ENCODE measurements around the gene DIAPH2.

The DIAPH2 gene

GRCh38 chrX:97609357-97609756 lies 924.7 kb downstream of the DIAPH2 start:
- DNase-seq = no peak

GRCh38 chrX:97609938-97610337 lies 925.3 kb downstream of the DIAPH2 start:
- DNase-seq = no peak

- DNase-seq = peak; percentile 59
Observed at GRCh38 chrX:97616883-97617530, 932.4 kb downstream of the DIAPH2 start.

DNA sequence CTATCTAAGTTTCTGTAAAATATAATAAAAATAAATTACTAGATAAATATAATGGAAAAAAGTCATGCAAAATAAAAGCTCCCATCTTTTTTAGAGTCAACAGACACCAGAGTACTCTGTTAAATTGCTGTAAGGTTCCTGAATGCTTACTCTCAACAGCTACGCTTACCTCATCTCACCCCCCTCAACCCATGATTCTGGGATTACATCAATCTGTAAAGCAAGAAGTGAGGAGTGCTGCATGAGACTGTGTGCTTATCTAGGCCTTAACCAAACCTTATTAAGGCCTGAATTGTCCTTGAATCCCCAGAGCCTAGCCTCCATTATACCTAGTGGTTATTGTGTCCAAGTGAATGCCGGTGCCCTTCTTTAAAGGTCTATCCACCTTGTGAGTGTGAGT lies 934.9 kb downstream of the DIAPH2 start:
- DNase-seq = no peak

GRCh38 chrX:97622111-97622510 lies 937.5 kb downstream of the DIAPH2 start:
- DNase-seq = no peak

DNA sequence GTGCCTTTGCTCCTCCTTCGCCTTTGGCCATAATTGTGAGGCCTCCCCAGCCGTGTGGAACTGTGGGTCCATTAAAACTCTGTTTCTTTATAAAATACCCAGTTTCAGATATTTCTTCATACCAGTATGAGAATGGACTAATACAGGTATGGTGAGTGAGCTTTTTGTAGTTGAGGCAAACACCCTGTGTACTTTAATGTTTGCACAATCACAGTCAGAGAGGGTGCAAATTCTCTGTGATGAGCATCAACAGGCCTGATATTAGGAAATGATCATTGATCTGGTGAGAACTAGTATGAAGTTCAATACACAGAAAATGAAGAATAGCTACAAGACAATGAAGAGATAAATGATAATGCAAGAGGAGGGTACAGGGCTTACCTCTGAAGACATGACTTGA lies 943.7 kb downstream of the DIAPH2 start:
- DNase-seq = no peak

- no peak for DNase-seq
Observed at GRCh38 chrX:97628807-97629596, 944.4 kb downstream of the DIAPH2 start.

DNA sequence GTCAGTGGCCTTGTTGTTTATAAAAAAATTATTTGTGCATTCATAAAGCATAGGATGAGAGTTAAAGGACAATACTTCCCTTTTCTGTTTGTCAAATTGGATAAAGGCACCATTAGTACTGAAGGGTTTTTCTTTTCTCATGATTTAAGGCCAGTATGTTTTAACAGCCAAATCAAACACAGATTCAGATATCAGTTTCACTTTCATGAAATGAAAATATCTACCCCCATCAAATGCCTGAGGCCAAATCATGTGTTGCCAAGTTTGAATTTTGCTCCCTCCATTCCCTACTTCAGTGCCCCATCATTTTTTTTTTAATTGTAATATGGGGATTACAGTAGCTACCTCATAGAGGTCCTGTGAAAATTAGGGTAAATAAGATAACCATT lies 944.9 kb downstream of the DIAPH2 start:
- DNase-seq = no peak

- no peak for DNase-seq
Observed at GRCh38 chrX:97633798-97634197, 949.2 kb downstream of the DIAPH2 start.

DNA sequence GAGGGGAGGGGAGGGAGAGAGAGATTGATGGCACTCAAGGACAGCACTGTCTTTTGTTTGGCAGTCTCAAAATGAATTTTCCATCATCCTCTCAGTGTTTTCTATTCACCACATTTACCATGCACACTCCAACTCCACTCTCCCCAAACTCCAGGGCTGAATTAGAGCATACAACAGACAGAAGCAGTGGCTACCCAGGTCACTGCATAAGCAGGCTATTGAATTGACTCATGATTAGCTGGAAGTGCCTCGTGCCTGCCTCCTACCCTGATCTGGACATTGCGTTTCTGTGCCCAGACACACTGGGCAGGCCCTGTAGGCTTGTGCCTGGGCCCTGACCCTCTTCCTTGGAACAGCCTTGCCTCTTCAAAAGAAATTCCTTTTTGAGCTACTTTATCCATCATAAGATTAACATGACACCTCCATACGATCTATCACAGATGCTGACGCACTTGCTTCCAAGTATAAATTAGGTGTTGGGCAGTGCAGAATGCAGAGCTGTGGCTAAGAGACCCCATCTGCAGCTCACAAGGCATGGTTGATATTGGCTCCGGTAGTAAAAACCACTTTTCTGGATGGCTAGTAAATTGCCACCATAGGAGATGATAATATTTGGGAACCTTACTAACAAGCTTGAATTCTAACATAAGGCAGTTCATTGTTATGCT lies 952.0 kb downstream of the DIAPH2 start:
- no peak for DNase-seq

GRCh38 chrX:97637289-97637688 lies 952.6 kb downstream of the DIAPH2 start:
- no peak for DNase-seq

GRCh38 chrX:97638621-97639020 lies 954.0 kb downstream of the DIAPH2 start:
- no peak for DNase-seq

GRCh38 chrX:97639526-97639925 lies 954.9 kb downstream of the DIAPH2 start:
- no peak for DNase-seq
